GM18873 (cell line): ENCODE measurements around the gene WDR1.
A peak's percentile ranks its signal among the peaks of the same experiment; 100 is the strongest.

Experiments used
- ATAC-seq: cut with Tn5 transposase; IDR thresholded peaks from one replicate; pipeline ENCODE4 v1.9.1; 2021; ENCODE audit warnings: mild to moderate bottlenecking, moderate library complexity, moderate number of reproducible peaks; ENCODE audit not compliant: unreplicated experiment, low FRiP score

Gene WDR1

DNA sequence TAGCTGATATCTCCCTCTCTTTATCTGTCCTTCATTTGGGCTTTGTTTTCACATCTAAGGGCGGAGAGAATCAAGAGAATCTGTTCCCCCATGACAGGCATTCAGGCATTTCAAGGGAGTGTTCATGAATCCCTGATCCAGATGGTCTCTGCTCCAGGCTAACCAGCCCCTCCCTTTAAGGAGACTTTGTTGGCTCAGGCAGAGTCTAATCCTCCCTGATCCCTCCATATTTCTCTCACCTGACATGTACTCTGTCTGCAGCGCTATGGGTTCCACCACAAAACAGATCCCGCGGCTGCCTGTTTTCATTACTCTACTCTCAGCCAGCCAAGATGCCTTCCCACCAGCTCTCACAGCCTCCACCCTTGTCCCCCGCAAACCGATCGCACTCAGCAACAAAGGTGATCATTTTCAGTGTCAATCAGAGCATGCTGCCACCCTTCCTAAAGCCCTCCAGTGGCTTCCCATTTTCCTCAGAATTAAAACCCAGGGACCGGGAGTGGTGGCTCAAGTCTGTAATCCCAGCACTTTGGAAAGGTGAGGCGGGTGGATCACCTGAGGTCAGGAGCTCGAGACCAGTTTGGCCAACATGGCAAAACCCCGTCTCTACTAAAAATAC, 65.0 kb downstream of the WDR1 start:
- no peak for ATAC-seq

DNA sequence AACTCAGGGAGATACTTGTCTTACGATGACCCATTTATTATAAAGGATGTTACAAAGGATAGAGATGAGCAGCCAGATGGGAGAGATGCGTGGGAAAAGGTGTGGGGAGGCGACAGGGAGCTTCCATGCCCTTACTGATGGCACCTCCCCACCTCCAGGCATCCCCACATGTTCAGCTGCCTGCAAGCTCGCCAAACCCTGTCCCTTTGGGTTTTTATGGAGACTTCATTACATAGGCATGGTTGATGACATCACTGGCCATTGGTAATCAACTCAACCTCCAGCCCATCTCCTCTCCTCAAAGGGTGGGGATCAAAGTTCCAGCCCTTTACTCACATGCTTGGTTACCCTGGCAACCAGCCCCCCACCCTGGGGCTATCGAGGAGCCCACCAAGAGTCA, 65.9 kb downstream of the WDR1 start:
- no peak for ATAC-seq

DNA sequence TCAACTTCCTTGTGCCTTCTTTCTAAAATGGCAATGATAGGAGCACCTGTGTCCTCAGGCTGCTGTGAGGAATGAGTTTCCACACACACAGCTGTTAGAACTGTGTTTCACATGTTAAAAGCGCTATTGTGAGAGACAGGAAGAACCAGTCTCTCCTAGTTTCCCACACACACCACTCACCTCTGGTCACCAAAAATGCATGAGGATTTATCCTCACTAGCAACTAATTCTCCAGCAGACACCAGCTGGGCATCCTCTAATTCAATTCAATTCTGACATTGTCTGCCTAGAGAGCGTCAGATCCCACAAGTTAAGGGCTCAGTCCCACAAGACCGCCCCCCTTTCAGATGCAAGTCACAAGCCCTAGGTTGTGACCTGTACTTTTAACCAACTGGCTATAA, 66.3 kb downstream of the WDR1 start:
- ATAC-seq: no peak

DNA sequence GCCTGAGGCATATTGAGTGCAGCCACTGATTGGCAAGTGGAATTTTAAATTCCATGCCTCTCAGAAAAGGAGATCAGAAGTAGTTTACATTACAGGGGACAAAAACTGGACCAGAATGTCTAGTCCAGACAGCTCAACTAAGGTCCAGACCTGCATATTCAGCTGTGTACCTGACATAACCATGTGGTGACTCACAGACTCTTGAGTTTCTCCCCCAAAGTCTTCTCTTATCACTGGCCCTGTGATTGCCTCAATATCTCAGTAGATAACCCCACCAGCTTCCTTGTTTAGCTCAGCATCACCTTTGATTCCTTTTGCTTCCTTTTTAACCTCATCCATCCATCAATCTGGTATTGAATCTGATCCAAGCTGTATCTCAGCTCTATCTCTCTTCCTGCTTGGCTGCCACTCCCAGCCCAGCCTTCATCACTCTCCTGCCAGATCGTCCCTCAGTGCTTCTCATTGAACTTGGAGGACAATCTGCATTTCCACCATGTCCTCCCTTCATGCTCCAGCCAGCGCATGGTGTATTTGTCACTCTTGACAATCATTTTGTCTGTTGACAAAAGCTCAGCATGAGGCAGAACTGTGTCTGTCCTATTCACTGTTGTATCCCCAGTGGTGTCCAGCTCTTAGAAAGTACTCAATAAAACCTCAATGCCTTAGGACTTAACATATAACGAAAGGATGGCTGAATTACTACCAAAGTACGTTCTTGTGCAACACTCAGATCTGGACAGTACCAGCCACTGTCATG, 67.5 kb downstream of the WDR1 start:
- no peak for ATAC-seq

DNA sequence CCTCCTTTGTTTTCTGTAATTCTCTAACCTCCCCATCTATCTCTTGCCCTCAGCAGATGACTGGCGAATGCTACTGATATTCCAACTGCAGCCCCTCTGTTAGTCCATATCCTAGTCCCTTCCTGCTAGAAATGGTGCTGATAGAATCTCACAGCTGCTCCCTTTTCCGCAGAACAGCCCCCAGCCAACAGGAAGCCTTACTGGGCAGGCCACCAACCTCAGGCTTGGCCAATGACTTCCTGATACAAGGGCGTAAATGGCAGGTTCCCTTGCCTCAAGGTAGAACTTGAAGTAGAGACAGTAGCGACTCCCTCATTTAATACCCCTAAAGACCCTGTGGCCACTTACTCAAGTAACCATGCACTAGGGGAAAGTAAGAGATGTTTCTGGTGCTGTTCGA, 68.6 kb downstream of the WDR1 start:
- no peak for ATAC-seq

DNA sequence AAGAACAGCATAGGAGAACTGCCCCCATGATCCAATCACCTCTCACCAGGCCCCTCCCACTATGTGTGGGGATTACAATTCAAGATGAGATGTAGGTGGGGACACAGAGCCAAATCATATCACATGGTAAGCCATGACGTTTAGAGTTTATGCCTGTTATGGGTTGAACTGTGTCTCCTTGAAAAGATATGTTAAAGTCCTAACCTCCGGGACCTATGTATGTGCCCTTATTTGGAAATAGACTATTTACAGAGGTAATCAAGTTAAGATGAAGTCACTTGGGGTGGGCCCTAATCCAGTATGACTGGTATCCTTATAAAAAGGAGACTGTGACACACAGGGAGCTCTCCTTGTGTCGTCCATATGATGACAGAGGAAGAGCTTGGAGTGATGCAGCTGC, 70.1 kb downstream of the WDR1 start:
- no peak for ATAC-seq

DNA sequence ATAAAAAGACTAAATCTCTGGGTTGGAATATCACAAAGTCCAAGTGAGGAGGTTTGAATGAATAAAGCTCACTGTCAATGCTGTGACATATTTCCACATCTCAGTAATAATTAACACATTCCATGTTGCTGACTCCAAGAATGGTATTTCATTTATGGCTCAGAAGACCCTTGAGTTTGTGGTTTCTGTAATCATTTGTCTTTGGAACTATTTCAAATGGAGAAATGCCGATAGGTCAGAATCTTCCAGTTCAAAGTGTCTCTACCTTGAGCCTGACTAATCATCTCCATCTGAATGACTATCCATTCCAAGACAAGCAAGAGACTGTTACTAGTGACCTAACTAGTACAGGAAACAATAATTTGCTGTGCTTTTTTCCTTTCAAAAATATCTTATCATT, 71.1 kb downstream of the WDR1 start:
- ATAC-seq: no peak

DNA sequence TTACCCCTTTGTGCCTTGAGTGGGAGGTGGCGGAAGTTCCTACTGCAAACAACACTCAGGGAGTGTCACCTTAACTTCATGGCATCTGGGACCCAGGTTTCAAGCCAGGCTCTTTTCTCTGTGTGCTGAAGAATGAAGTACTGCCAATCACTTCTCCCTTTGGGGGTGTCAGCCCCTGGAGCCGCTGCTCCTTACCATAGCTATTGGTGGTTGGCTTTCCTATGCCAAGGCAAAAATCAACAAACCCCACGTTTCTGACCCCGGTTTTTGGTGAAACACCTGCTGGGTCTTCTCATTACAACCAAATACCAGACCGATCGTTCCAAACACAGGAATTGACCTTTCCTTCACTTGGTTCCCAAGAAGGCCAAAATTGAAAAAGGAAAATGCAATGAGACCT, 75.6 kb downstream of the WDR1 start:
- no peak for ATAC-seq

DNA sequence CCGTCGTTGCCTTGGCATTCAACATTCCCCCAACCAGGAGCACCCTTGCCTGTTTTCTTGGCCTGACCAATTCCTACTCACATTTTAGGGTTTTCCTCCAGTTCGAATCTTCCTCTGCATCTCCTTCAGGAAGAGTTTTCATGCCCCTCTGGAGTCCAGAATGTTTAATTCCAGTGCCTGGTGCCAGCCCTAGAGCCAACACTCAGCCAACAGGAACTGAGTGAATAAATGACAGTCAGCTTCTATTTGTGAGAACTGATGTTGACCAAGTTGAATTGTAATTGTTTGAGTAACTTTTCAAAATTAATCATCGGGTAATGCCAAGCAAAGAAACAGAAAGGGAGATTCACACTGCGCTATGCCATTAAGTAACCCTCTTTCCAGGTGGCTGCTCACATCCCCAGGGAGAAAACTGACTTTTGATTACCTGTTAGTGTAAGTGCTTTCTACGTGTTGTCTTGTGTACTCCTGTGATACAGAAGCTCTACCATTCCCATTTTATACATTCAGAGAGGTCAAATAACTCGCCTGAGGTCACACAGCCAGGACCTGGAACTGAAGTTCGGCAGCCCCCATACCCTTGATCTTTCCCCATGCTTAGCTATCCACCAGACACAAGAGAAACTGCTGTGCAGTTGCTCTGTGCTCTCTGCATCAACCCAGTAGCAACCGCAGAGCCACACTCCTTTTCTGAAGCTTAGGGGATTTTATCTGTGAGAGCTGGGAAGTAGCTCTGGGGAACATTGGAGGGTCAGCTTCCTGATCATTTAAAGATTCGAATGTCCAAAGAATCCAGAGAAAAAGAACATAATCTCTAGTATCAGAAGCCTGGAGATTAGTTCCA, 76.3 kb downstream of the WDR1 start:
- peak; percentile 60 for ATAC-seq

DNA sequence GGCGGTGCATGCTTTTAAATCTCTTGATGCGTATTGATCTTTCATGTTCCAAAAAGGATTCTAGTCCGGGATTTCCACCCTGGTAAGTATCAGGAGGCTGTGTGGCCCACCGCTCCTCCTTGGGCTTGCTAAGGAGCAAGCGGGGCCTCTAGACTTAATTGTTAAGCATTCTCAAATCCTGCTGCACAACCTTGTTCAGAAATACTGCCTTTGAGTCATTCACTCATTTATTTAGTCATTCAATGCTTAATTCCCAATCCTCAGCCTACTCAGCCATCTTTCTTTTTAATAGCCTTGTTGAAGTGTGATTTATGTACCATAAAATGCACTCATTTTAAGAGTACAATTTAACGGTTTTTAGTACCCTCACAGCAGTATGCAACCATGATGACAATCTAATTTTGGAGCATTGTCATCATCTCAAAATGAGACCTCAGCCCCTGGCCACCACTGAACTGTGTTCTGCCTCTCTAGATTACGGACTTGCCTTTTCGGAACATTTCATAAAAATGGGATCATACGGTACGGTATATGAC, 79.7 kb downstream of the WDR1 start:
- no peak for ATAC-seq

DNA sequence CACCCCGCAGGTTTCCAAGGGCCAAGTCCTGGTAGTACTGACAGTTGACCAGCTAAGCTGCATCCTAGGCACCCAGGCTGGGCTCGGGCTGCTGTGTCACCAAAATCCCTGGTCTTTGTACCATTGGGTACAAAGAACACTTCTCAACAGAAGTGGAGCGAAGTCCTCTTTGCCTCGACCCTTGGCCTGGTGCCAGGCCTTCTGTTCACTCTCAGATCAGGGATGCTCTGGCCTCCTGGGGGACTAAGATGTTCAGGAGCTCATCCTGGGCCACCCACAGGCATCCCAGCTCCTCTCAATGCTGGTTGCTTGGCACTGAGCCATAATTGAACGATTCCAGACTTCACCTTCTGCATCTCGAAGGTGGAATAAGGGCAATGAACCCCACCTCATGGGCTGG, 81.5 kb downstream of the WDR1 start:
- ATAC-seq: no peak

DNA sequence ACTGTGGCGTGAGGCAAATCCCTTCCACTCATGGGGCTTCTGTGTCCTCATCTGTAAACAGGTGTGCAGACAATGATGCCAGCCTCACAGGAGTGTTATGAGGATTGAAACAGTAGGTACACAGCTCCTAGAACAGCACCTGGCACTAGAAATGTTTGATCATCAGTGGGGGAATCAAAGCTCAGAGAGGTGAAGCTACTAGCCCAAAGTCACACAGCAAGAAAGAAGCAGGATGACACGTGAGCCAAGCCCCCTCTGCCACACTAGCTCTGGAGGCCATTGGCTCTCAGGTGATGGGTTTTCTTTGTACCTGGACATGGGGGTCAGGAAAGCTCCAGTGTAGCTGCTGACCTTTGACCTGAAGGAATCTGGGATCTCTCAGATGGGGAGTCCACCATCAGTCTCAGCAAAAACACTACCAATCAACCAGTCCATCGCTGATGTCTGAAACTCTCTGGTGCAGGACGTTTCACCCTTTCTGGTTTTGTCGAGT, 81.9 kb downstream of the WDR1 start:
- ATAC-seq: no peak

DNA sequence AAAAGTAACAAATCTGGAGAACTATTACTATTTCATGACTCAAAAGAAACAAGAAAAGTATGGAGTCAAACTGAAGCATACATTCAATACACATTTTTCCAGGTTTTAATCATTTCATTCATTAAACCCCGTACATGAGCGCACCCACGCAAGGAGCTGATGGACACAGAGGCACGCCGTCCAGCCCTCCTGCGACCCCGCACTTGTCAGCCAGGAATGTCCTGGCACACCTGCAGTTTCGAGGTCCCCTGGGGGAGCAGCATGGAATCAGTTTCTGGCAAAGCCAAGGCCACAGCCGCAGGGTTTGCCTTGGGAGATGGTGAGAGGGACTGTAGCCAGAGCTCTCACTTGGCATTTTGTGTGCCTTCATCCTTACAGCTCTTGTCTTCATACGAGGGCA, 82.5 kb downstream of the WDR1 start:
- ATAC-seq: no peak

DNA sequence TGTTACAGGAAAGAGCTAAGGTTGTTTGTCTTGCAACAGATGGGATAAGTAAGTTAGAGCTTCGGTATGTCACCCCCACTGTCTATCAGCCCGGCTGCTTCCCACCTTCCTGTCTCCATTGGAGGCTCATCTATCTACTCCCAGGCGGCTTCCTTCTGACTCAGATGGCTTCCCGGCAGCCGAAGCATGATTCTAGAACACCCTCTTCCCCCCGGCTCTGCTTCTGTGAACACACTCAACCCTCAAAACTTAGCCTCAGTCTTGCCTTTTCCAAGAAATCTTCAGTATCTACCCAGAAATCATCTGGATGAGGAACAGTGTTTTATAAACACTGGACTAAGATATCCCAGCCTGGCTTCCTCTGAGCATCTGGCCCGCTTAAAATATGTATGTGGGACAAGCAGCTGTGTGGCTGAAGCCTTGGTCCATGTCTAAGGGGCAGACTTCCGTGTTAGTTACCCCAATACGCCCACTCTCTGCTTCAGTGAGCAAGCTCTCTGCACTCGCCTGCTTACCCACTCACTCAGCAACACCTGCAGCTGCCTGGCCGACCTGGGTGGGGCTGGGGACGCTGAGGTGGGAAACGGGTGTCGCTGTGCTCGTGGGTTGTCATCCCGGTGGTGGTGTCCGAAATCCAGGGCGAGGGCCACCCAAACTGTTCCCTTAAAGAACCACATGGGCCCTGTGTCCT, 83.3 kb downstream of the WDR1 start:
- no peak for ATAC-seq

DNA sequence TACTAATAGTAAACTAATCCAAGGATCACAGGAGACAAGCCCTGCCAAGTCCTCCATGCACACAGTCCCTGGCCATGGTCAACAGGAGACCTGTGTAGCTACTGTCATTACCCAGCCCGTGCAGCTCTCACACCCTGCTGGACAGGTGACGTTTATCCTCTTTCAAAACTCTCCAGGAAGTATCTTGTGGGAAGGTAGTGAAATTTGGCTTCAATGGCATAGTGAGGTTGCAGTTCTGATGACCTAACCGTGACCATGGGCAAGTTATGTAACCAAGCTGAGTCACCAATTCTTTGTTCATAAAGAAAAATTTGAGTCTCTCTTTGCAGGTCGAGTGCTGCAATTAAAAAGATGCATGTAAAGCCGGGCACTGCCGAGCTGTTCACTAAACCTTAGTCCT, 84.0 kb downstream of the WDR1 start:
- ATAC-seq: no peak

DNA sequence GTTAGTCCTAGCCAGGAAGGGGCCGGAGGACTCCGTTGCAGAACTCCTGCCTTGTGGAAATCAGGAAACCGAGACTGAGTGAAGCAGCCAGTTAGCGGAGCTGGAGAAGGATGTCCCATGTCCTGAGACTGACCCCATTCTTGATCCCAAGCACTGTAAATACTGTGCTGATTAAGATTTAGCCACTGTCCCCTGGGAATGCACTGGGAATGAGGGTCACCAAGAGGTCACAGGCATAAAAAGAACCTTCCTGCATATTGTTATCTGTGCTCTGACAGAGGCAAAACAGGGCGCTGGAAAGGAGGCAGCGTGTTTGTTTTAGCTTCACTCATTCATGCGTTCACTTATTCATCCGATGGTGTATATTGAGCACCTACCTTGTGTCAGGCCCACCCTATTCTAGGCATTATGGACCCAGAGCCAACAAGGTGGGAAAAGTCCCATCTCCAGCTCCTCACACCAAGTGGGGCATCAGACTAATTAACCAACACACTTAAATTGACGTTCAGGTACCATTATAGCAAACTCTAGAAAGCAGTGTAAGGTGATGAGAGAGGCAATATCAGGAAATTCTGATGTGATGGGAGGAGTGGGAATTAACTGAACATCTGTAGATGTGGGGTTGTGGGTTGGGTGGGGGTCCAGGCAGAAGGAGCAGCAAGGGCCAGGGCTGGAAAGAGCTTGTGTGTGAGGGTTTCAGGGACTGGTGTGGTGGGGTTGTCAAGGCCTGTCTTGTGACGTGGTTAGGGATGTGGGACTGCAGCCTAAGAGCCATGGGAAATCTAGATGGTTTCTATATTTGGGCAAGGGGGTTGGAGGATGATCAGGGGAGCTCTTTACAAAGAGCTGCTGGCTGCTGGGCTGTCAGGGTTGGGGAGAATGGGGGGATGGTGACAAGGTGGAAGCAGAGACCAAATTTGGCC, 84.7 kb downstream of the WDR1 start:
- ATAC-seq: no peak

DNA sequence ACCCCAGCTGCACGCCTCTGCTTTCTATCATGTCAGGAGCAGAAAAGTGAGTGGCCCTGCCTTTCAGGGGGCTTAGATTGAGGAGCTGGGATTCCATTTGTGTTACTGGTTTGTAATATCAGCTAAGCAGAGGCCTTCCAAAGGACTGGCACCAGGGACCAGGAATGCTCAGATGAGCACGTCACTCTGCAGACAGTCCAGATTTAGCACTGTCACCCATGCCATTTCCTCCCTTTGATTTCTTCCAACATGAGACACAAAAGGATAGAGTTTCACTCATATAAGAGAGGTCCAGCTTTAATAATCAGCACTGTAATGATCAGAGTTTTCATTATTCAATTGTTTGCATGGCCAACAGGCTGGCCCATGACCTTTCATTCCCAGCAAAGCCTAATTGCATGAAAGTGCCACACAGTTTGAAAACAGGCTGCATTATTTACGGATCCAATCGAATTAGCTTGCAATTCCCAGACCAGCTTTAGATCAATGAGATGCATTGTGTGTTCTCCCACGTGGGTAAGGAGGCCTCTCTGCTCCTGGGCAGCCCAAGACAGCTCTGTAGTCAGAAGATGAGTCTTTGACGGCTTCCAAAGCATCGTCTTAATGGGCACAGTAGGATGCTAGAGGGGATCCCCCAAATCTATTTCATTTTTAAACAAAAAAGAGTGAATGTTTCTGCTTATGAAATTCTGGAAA, 85.5 kb downstream of the WDR1 start:
- no peak for ATAC-seq

DNA sequence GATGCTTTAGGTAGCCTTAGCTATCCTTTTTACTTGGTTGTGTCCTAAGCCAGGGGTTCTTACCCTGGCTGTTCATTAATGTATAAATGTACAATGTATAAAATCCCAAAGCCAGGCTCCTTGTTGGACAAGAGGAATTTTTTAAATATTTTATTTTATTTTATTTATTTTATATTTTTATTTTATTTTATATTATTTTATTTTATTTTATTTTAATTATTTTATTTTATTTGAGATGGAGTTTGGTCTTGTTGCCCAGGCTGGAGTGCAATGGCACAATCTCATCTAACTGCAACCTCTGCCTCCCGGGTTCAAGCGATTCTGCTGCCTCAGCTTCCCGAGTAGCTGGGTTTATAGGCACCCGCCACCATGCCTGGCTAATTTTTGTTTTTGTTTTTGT, 87.2 kb downstream of the WDR1 start:
- ATAC-seq: no peak

DNA sequence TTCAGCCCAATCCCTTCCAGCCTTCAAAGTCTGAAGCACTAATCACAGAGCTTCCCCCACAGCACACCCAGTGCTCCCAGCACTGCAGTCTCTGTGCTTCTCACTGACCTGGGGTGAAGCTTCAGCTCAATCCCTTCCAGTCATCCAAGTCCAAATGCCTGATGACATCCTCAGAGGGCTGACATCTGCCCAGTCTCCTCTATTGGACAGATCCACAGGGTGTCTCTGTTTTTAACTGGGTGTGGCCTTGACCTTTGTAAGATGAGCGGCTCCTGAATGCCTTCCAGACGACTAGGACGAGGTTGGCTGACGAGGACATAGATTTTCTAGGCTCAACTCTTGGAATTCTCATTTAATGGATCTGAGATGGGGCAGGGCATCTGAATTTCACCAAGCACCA, 87.7 kb downstream of the WDR1 start:
- ATAC-seq: no peak
